ENCODE measurements around the gene WBP1L.

WBP1L gene

GRCh38 chr10:102781090-102781920, 37.6 kb downstream of the WBP1L start:
- no peak for DNase-seq

- no peak for DNase-seq
Measured at GRCh38 chr10:102781921-102782557, 38.3 kb downstream of the WBP1L start.

GRCh38 chr10:102782673-102783551, 39.2 kb downstream of the WBP1L start:
- no peak for DNase-seq

GRCh38 chr10:102783568-102783967, 39.8 kb downstream of the WBP1L start:
- DNase-seq, result no peak

GRCh38 chr10:102785818-102786217, 42.1 kb downstream of the WBP1L start:
- no peak for DNase-seq

GRCh38 chr10:102791754-102792395, 48.1 kb downstream of the WBP1L start:
- no peak for DNase-seq

- no peak for DNase-seq
Measured at GRCh38 chr10:102795453-102796406, 52.0 kb downstream of the WBP1L start.

GRCh38 chr10:102796407-102797176, 52.8 kb downstream of the WBP1L start:
- DNase-seq, result peak; percentile 31 to 38

GRCh38 chr10:102799691-102800471, 56.1 kb downstream of the WBP1L start:
- DNase-seq, result no peak

GRCh38 chr10:102800611-102801335, 57.0 kb downstream of the WBP1L start:
- no peak for DNase-seq

GRCh38 chr10:102801496-102801895, 57.7 kb downstream of the WBP1L start:
- DNase-seq, result no peak

GRCh38 chr10:102801978-102802377, 58.2 kb downstream of the WBP1L start:
- no peak for DNase-seq

GRCh38 chr10:102802920-102803534, 59.3 kb downstream of the WBP1L start:
- DNase-seq, result peak in 1 of 2 experiments; percentile 2

- DNase-seq, result no peak
Measured at GRCh38 chr10:102804382-102805055, 60.8 kb downstream of the WBP1L start.

- no peak for DNase-seq
Measured at GRCh38 chr10:102808380-102808779, 64.6 kb downstream of the WBP1L start.

GRCh38 chr10:102811346-102811745, 67.6 kb downstream of the WBP1L start:
- DNase-seq, result no peak

GRCh38 chr10:102812231-102812876, 68.6 kb downstream of the WBP1L start:
- no peak for DNase-seq
